ENCODE data around the gene FAM168B.
"Not testable (repeated sequence)": the region's sequence is repeated elsewhere in the genome, so short reads cannot be mapped to it uniquely, and the experiment has no call there.

FAM168B gene

DNA sequence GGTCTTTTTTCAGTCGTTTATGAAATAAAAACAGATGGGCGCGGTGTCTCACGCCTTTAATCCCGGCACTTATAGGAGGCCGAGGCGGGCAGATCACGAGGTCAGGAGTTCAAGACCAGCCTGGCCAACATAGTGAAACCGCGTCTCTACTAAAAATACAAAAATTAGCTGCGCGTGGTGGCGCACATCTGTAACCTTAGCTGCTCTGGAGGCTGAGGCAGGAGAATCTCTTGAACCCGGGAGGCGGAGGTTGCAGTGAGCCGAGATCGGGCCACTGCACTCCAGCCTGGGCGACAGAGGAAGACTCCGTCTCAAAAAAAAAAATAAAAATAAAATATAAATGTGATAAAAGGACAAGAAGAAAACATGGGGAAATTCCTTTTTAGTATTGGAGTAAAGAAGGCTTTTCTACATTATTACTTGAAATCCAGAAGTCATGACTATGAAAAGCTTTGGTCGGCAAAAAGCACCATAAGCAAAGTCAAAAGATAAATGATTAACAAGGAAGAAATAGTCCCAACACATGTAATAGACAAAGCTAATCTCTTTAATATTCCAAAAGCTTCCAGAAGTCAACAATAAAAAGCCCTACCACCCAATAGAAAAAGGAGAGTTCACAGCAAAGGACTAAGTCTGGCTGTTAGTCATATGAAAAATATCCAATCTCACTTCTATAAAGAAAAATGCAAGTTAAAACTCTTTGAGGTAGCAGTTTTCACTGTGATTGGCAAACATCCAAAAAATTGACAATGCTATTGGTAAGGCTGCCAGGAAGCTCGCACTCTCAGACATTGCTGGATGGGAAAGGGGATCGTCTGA is 1.4 kb upstream of the FAM168B start:
- no peak for DNase-seq

DNA sequence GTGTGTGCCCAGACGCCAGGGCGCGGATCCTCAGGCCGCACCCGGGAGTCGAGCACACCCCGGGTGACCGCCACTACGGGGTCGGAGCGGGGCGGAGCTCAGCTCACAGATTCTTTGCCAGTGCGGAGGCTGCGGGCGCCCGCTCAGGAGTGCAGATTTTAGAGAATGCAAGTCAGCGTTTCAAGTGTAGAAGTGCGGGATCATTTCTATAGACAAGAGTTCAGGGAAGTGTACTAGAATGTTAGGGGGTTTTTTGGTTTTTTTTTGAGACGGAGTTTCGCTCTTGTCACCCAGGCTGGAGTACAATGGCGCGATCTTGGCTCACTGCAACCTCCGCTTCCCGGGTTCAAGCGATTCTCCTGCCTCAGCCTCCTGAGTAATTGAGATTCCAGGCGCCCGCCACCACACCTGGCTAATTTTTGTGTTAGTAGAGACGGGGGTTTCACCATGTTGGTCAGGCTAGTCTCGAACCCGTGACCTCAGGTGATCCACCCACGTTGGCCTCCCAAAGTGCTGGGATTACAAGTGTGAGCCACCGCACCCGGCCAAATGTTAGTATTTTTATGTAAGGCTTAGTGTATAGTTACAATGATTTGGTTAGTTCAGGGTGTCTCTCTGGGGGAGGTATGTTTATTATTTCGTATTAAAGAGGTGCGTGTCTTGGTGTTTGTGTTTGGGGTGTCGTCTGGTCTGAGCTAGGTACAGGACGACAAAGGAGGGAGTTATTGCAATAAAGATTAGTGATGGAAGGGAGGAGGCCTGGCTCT is 619 bp upstream of the FAM168B start:
- peak; percentile 68 to 89 for DNase-seq

DNA sequence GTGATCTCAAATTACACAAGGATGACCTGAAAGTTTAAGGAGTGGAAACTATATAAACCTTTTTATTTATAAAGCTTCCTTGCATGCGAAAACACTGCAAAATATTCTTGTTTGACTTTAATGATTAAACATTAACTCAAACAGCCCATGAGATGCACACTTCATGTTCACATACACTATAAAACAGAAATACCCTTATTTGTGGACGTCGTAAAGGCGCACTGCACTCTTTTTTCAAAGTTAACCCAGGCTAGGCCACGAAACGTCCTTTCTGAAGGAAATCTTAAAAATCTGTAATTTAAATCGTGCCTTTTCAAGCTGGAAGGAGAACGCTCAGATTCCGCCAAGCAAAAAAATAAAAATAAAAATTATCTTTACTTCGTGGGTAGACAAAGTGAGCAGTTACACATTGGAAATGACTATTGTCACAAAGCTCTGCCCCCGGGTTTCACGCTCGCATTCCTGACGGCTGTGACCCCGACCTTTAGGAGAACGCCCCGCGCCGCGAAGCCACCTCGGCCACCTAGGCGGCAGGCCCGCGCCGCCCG is 728 bp downstream of the FAM168B start:
- DNase-seq, result no peak

DNA sequence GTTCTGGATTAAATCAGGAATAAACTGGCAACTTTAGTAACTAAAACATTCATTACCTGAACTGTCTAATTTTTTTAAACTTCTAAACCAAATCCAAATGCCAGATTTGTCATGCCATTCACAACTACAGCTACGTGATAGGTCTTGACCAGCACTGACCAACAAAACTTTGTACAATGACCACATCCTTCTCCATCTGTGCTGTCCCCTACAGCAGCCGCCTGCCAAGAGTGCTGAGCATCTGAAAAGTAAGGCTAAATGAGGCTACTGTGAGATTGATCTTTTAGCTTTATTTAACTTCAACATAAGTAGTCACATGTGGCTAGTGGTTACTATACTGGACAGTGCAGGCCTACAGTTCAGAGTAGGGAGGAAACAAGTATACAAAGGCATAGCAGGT is 7.6 kb downstream of the FAM168B start:
- DNase-seq, result no peak

GRCh38 chr2:131081190-131081589 is 12.1 kb downstream of the FAM168B start:
- DNase-seq, result no peak

- DNase-seq, result not testable (repeated sequence)
Observed at GRCh38 chr2:131079931-131080330, 13.3 kb downstream of the FAM168B start.

DNA sequence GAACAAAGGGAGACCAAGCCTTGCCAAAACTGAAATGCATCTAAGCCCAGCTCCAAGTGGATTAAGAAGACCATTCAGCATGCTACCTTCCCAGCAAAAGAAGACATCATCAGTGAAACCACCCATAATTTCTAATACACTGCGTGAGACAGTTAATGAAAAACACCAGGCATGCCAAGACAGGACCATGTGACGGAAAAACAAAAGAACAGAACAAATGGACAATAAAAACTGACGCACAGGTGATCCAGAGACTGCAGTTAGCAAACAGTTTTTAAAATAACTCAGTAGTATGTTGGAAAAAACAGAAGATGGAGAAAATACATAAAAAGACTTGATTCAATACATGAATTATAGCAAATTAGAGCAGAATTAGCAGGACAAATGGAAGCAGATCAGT is 15.3 kb downstream of the FAM168B start:
- DNase-seq, result no peak

DNA sequence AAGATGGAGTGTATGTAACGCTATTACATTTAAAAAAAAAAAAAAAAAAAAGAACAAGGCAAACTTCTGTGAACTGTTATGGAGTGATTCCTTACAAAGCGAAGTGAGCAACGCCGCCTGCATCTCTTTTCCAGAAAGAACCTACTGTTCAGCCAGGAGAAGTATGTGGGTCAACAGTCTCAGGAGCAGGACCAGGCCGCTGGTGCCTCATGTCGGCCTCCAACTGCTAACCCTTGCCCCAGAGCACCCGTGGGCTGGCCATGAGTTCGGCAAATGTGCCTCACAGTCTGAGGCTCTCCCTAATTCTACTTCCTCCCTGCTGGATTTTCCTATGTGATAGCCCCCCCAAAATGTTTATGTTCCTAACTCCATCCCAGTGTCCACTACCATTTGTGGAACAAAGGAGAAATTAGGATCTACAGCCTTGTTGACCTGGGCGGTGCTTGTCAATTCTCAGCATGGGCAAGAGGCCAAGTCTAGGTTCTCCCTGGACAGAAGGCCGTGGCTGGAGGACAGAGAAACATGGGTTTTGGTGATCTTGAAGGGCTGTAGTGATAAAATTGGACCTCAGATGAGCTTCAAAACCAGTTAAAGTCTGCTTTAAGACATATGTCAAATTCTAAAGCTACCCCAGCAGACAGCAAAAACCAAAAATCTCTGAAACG is 15.9 kb downstream of the FAM168B start:
- no peak for DNase-seq

- no peak for DNase-seq
Observed at GRCh38 chr2:131076707-131077106, 16.6 kb downstream of the FAM168B start.

GRCh38 chr2:131075578-131075977 is 17.7 kb downstream of the FAM168B start:
- DNase-seq, result not testable (repeated sequence)

DNA sequence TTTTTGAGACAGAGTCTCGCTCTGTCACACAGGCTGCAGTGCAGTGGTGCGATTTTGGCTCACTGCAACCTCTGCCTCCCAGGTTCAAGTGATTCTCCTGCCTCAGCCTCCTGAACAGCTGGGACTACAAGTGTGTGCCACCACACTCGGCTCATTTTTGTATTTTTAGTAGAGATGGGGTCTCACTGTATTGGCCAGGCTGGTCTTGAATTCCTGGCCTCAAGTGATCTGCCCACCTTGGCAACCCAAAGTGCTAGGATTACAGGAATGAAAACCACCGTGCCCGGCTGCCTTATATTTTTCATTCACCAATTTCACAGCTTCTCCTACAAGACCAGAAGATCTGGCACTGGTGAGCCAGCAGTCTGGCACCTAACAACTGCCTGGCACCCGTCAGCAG is 25.1 kb downstream of the FAM168B start:
- DNase-seq, result not testable (repeated sequence)

GRCh38 chr2:131067465-131068125 is 25.7 kb downstream of the FAM168B start:
- no peak for DNase-seq

DNA sequence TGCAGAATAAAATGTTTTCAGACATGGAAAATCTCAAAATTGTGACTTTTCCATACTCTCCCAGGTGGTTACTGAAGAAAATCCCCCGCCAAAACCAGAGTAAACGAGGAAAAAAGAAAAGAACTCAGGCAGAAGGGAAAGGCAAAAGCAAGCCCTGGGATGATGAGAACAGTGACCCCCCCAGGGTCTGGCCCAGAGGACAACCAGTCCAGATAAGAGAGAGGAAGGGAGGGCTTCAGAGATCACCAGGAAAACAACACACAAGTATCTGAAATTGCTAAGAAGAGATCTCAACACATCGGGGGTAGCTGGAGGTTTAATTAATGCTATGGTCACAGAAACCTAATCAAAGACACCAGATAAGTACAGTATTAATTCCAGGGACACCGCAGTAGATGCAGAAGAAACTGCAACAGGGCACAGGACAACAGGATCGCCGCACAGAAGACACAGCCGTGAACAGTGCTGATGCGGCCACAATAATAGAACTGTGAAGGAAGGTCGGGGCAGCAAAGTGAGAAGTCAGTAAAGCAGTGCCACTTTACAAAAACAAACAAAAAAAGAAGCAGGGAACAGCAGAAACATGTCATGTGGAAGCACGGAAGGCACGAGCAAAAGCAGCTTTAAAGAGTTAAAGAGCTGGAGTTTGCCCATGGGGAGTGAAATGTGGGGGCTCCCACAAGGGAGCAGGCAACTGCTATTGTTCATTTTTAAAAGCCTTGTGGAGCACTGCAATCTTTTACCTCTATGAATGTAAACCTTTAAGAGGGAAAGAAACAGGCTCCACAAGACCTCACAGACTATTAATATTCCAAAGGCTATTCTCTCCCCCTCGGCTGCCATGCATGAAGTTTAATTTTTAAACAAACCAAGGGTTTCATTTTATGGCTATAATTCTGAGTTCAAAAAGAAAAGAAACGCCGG is 28.4 kb downstream of the FAM168B start:
- DNase-seq, result no peak

- DNase-seq, result no peak
Observed at GRCh38 chr2:131063501-131064283, 29.6 kb downstream of the FAM168B start.

DNA sequence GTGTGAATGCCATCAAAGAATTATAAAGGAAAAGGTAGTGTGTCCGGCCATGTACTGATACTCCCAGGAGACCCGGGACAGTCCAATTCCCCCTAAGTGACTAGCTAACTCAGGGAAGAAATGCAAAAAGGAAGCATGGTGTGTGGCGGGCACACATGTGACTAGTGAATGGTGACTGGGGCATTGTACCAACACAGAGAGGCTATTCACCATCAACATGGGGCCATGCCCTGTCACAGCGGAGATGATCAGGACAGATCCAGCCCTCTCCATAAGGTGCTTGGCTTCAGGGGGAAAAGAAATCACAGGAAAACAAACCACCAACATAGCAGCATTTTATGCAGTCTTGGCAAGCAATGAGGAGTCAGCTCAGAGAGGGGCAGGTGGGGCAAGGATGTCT is 34.3 kb downstream of the FAM168B start:
- DNase-seq, result no peak

DNA sequence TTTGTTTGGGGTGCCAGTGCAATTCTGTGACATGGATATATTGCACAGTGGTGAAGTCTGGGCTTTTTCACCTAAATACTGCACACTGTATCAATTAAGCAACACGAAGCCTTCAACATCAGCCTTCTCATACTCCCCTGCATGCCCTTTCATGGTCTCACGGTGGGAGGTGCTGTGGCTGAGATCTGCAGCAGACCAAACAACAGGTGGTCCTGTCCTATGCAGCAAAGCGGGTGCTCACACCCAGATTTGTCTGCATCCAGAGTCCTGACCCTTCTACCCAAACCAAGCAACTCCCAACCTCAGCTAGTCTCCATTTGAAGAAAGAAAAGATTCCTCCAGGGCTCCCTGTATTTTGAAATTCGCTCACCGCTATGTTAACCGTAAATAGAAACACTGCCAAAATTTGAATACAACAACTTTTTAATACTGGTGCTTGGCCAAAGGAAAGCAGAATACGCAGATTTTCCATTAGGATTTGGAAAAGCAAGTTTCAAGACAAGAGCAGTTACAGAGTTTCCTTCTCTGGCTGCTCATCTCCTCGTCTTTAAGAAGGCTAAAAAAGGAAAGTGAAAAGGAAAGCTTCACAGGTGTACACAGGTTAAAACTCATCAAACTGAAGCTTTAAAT is 34.9 kb downstream of the FAM168B start:
- DNase-seq, result no peak

DNA sequence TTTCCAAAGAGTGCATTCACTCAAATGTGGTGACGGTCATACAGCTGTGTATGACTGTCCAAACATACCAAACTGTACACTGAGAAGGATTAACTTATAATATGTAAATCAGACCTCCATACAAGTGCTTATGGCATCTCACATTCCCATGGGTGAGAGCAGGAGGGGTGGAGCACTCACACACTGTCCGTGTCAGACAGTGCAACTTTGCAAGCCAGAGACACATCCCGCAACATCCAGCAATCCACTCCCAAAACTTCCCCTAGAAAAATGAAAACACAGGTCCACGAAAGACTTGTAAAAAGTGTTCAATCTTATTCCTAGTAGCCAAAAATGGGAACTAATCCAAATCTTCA is 36.4 kb downstream of the FAM168B start:
- DNase-seq, result no peak

GRCh38 chr2:131056204-131056931 is 36.9 kb downstream of the FAM168B start:
- no peak for DNase-seq

DNA sequence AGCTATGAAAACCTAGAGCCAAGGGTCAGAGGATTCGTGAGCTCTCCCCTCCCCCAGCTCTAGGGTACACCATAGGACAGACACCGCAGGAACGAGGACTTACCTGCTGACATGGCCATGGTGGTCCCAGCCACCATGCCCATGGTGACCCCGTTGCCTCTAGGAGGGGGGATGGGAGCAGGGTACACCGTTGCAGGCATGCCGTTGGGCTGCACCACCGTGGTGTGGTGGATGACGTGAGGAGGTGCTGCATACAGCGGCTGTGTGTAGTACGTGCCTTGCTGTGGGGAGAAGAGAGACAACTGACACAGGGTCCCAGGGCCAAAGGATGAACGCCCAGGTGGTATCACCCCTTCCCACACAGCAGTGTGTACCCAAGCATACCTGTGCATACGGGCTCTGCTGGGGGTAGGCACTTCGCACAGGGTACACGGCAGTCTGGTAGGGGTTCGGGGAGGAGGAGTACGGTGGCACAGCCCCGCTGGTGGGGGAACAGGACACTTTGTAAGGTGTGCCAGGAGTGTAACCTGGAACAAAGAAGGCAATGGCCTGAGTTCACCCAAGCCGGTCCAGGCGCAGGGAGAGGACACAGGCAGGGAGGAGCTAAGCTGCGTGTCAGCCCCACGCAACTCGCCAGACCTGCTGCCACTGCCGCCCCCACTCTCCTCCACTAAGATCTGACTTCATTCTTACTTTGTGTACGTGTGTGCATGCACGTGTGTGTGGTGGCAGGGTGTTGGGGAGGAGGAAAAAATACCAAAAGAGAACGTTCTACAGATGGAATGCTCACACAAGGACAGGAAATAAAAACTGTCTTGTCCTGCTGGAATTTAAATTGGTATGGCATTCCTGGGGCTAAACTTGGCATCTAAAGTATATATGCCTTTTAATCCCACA is 37.8 kb downstream of the FAM168B start:
- no peak for DNase-seq
